ENCODE data around the gene TTC22. TPM values are rescaled to one million over a fixed set of nuclear protein-coding genes. Genes with fewer than 3 reads are reported as not detected.

Gene TTC22
- total RNA-seq, 1 experiment from 2014 or later = 0.59 TPM

DNA sequence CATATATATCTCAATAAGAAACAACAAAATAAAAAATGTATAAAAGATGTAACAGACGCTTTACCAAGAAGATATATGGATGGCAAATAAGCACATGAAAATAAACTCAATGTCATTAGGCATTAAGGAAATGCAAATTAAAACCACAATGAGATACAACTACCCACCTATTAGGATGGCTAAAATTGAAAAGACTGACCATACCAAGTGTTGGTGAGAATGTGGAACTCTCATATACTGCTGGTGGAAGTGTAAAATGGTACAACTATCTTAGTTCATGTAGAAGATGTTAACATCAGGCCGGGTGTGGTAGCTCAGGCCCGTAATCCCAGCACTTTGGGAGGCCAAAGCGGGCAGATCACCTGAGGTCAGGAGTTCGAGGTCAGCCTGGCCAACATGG is 42.3 kb upstream of the TTC22 start:
- no peak overlapping the region for H2BK20ac ChIP-seq (ENCODE audit: low read depth, low read length, poor library complexity, severe bottlenecking)
- no peak overlapping the region for H4K91ac ChIP-seq (ENCODE audit: insufficient read length, low read depth, low read length)
- Mint-ChIP-seq H3K36me3 (ENCODE audit: insufficient read depth in 1 of 3, low read depth in 3 of 3) (peaks cover 0 to 13% (median 4%) of the 10 kb centered on the region in 3 experiments; a peak in 4 of 7 replicates), H3K4me1 (no peaks in the 10 kb centered on the region), H3K9me3 (no peaks in the 10 kb centered on the region), H3K4me3 (no peak overlapping the region), H3K27ac (no peak overlapping the region), H3K27me3 (ENCODE audit: low read depth) (peaks cover 4% of the 10 kb centered on the region)
- H3K27ac ChIP-seq (ENCODE audit: insufficient read length, low read depth, low read length) = no peak overlapping the region
- no peak overlapping the region for H4K5ac ChIP-seq (ENCODE audit: insufficient read length, low read depth, low read length)
- no peak overlapping the region for H3T11ph ChIP-seq (ENCODE audit: low read length)
- WGBS (ENCODE audit: extremely low coverage, insufficient read length, low lambda C conversion rate) = no CpG with 5 or more reads among the region's 5 CpGs
- H3K18ac ChIP-seq (ENCODE audit: insufficient read length, low read depth, low read length) = no peak overlapping the region
- no peaks in the 10 kb centered on the region for H3K79me1 ChIP-seq (ENCODE audit: insufficient read depth, low read depth, low read length, poor library complexity, severe bottlenecking)
- H3K9me3 ChIP-seq (ENCODE audit: control insufficient read depth, low read depth, low read length) = no peaks in the 10 kb centered on the region
- no peak overlapping the region for H2BK12ac ChIP-seq (ENCODE audit: insufficient read length, low read depth, low read length)
- TF ChIP-seq, protein P1, sequence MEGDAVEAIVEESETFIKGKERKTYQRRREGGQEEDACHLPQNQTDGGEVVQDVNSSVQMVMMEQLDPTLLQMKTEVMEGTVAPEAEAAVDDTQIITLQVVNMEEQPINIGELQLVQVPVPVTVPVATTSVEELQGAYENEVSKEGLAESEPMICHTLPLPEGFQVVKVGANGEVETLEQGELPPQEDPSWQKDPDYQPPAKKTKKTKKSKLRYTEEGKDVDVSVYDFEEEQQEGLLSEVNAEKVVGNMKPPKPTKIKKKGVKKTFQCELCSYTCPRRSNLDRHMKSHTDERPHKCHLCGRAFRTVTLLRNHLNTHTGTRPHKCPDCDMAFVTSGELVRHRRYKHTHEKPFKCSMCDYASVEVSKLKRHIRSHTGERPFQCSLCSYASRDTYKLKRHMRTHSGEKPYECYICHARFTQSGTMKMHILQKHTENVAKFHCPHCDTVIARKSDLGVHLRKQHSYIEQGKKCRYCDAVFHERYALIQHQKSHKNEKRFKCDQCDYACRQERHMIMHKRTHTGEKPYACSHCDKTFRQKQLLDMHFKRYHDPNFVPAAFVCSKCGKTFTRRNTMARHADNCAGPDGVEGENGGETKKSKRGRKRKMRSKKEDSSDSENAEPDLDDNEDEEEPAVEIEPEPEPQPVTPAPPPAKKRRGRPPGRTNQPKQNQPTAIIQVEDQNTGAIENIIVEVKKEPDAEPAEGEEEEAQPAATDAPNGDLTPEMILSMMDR (conservative IDR thresholded peaks at IDR 0.05) = no peak
- no peak overlapping the region for H2BK120ac ChIP-seq (ENCODE audit: low read depth, low read length, poor library complexity, severe bottlenecking)
- no peak overlapping the region for H3K4me2 ChIP-seq (ENCODE audit: insufficient read depth, insufficient read length, low read length)
- no peak overlapping the region for H3K9ac ChIP-seq (ENCODE audit: extremely low read depth, insufficient read length, low read length)
- H3K27me3 ChIP-seq (ENCODE audit: insufficient read depth, low read length) = no peaks in the 10 kb centered on the region
- DNase-seq = no peak
- no peak overlapping the region for H2BK5ac ChIP-seq (ENCODE audit: insufficient read length, low read length)
- no peak overlapping the region for H2BK15ac ChIP-seq (ENCODE audit: low read depth, low read length)
- H3K23ac ChIP-seq (ENCODE audit: insufficient read length, low read depth, low read length) = no peak overlapping the region
- H4K20me1 ChIP-seq (ENCODE audit: control insufficient read depth, insufficient read depth, insufficient read length) = no peaks in the 10 kb centered on the region
- H3K23me2 ChIP-seq (ENCODE audit: insufficient read length, low read depth, low read length, poor library complexity, severe bottlenecking) = no peaks in the 10 kb centered on the region
- no peaks in the 10 kb centered on the region for H3K4me1 ChIP-seq (ENCODE audit: insufficient read depth, low read length)
- no peak overlapping the region for H3K56ac ChIP-seq (ENCODE audit: insufficient read length, low read depth, low read length)
- no peak overlapping the region for H3K14ac ChIP-seq (ENCODE audit: insufficient read depth, low read length)
- no peaks in the 10 kb centered on the region for H3K79me2 ChIP-seq (ENCODE audit: insufficient read depth, low read length)
- no peak overlapping the region for H2AK5ac ChIP-seq (ENCODE audit: insufficient read length, low read length)
- no peak overlapping the region for H3K4ac ChIP-seq (ENCODE audit: low read depth, low read length)
- H4K8ac ChIP-seq (replicated peaks; ENCODE audit: insufficient read length, low read depth, low read length) = no peak overlapping the region
- H2AFZ ChIP-seq (ENCODE audit: low read length) = no peak overlapping the region
